Ovary (tissue), 3 donors: ENCODE data around the gene MRPL51.

Experiments
- EP300 ChIP-seq: sonication (generic); formaldehyde crosslinking; IDR thresholded peaks from one replicate; pipeline ENCODE4 v1.6.1; 2017; ENCODE audit warnings: antibody characterized with exemption
- TF ChIP-seq, protein P1 (sequence below), 3 donors: fragments of 450-650 bp in 2 of 3; fragments of 200-600 bp in 1 of 3; IDR thresholded peaks; one replicate each; pipeline versions ENCODE4 v1.5.1 to v1.8.0; 2016 to 2022; ENCODE audit warnings: antibody characterized with exemption in 3 of 3, mild to moderate bottlenecking in 1 of 3
- donor health status: DM: no; HTN: no; CAD: no.

DNA sequence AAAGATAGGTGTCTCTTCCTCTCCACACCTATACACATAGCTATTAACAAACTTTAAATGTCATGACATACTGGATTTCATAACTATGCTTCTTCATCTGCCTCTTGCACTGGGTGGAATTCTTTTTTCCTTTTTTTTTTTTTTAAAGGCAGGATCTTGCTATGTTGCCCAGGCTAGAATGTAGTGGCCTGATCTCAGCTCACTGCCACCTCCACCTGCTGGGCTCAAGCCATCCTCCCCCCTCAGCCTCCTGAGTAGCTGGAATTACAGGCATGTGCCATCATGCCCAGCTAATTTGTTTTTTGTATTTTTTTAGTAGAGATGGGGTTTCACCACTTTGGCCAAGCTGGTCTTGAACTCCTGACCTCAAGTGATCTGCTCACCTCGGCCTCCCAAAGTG, 4.8 kb downstream of the MRPL51 start:
- TF ChIP-seq, protein P1, sequence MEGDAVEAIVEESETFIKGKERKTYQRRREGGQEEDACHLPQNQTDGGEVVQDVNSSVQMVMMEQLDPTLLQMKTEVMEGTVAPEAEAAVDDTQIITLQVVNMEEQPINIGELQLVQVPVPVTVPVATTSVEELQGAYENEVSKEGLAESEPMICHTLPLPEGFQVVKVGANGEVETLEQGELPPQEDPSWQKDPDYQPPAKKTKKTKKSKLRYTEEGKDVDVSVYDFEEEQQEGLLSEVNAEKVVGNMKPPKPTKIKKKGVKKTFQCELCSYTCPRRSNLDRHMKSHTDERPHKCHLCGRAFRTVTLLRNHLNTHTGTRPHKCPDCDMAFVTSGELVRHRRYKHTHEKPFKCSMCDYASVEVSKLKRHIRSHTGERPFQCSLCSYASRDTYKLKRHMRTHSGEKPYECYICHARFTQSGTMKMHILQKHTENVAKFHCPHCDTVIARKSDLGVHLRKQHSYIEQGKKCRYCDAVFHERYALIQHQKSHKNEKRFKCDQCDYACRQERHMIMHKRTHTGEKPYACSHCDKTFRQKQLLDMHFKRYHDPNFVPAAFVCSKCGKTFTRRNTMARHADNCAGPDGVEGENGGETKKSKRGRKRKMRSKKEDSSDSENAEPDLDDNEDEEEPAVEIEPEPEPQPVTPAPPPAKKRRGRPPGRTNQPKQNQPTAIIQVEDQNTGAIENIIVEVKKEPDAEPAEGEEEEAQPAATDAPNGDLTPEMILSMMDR (IDR thresholded peaks at IDR 0.05), result no peak
- no peak for TF ChIP-seq EP300
